Raji (cell line): Measurements from ENCODE around the gene CTNNA1.

Experiments used
- POLR2A ChIP-seq: IDR thresholded peaks from 2 replicates; pipeline ENCODE4 v1.6.1; 2011; ENCODE audit warnings: low read depth, low read length, control low read depth; ENCODE audit not compliant: insufficient read depth

CTNNA1 gene

DNA sequence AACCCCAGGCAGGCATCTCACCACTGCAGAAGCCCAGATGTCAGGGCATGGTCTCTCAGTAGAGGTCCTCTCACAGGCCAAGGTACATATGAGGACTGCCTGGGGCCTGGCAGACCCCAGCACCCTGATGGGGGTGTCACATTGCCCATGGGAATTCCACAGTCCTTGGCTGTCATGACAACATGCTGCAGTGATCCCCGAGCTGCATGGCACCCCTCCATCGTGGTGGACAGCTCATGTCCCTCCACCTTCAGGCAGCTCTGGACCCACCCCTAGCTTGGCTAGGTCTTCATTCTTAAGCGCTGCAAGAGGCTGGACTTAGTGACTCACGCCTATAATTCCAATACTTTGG, 196.0 kb downstream of the CTNNA1 start:
- TF ChIP-seq POLR2A: no peak

GRCh38 chr5:138949988-138950387, 196.8 kb downstream of the CTNNA1 start:
- TF ChIP-seq POLR2A: no peak

DNA sequence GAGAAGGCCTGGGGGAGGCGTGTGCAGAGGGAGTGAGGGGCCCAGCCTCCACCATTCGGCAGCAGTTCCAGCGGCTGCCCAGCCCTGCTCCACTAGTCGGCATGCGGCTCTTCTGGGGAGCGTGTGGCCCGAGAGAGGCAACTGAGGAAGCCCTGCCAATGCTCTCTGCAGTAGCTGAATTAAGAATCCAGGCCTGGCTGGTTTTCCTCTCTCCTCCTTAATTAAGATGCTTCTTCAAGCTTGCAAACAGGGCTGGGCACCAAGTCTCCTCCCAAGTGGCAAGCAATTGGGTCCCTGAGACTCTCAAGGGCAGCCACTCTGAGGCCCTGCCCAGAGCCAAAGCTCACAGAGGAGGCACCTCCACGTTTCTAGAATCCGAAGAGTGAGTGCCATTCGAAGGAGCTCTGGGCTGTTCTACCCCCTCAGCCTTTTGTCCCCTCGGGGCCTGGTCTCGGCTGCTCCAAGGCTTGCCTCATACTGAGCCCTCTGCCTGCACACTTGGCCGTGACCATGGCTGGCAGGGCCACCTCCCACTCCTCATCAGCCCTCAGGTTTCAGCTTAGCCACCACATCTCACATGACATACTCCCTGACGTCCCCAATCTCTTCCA, 197.3 kb downstream of the CTNNA1 start:
- TF ChIP-seq POLR2A: no peak

- TF ChIP-seq POLR2A: no peak
Measured at GRCh38 chr5:138951091-138951985, 198.1 kb downstream of the CTNNA1 start.

- no peak for TF ChIP-seq POLR2A
Measured at GRCh38 chr5:138951986-138952735, 198.9 kb downstream of the CTNNA1 start.

- TF ChIP-seq POLR2A: no peak
Measured at GRCh38 chr5:138952962-138953361, 199.7 kb downstream of the CTNNA1 start.

- no peak for TF ChIP-seq POLR2A
Measured at GRCh38 chr5:138953387-138954256, 200.4 kb downstream of the CTNNA1 start.

DNA sequence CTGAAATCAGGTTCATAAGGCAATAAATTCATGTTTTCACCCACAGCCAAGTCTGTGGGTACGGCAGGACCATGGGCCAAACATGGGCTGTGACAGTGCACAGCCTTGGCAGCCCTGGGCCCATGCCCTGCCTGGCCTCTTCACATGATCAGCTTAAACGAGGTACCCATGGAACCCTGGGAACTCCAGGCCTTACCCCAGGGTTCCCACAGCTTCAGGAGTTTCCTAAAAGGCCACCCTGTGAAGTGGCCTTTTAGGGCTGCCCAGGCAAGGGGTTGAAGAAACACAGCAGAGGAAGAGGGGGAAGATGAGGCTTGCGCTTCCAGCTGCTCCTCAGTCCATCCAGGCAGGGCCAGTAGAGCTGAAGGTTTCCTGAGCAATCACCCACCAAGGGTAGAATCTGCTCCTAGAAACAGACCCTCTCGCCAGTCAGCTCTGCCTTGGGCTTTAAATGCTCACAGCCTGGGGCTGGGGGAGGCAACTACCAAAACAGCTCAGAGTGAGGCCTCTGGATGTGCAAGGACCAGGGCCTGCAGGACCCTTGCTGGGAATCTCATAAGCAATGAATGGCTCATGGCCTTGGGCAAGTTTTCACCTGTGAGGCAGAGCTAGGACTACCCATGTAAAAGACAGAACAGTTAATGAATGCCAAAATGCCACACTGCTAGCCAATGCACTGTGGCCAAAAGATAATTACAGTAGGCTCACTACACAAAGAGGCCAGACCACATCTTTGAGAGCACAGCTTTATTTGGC, 201.2 kb downstream of the CTNNA1 start:
- TF ChIP-seq POLR2A: no peak

DNA sequence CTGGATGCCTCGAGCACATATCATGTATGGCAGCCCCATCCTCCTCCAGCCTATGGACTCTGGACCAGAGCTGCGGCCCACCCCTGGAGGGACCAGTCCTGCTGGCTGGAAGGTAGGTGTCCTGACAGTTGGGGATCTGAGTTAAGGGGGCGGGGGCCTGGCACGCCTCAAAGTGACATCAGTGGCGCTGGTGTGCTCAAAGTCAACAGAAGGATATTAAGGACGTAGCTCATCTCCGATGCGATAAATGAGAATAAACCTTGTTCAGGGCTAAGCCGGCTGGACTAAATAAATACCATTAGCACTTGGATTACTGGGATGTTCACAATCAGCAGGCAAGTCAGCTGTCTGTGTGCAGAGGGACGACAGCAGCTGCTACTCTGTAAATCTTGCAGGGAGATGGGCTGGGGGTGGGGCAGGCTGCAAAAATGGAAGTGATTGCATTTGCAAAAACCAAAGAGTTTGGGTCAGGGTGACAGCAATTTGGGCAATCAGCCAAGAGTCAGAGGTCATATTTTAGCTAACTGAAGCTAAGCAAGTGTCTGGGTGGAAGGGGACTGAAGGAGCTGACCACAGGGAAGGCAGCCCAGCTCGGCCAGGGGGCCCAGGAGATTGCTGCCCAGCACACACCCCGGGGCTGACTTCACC, 201.9 kb downstream of the CTNNA1 start:
- TF ChIP-seq POLR2A: no peak

GRCh38 chr5:138955671-138956295, 202.6 kb downstream of the CTNNA1 start:
- no peak for TF ChIP-seq POLR2A

GRCh38 chr5:138956801-138957200, 203.6 kb downstream of the CTNNA1 start:
- TF ChIP-seq POLR2A: no peak

- no peak for TF ChIP-seq POLR2A
Measured at GRCh38 chr5:138960145-138960692, 207.0 kb downstream of the CTNNA1 start.

DNA sequence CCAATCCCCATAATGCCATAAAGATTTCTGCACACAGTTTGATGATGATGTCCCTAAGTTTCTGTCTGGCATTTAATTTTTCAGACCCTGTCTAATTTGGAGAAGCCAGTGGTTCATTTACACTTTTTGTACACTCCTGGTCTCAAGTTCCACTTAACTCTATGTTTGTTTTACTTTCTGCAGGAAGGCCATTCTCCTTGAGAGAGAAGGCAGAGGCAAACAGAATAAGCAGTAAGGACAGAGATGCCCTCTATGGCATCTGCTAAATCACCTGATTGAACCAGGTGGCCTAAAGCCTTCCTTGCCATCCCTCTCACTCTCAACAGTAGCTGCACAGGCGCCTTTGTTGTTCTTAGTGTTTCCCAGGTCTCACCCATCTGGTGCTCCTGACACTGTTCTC, 208.0 kb downstream of the CTNNA1 start:
- no peak for TF ChIP-seq POLR2A
